GM23338 (cell line): ENCODE measurements around the gene BRD7. TPM values are rescaled to one million over a fixed set of nuclear protein-coding genes. Genes with fewer than 3 reads are reported as not detected.

Experiments
- ATAC-seq: fragments of 200-7000 bp; cut with Tn5 transposase; 3 replicates; pipeline ENCODE4 v1.9.1; 2020
- DNase-seq: peaks from one replicate; pipeline ENCODE4 v3.0.0-alpha.2; 2015; ENCODE audit warnings: low spot score
- H2AFZ ChIP-seq: fragments of 200-600 bp; sonication (generic); 2 replicates; pipeline ENCODE4 v1.8.0; 2016; ENCODE audit warnings: antibody characterized with exemption, mild to moderate bottlenecking, moderate library complexity
- H3F3A ChIP-seq: fragments of 200-600 bp; sonication (generic); replicated peaks from 2 replicates; pipeline ENCODE4 v1.8.0; 2017; ENCODE audit warnings: antibody characterized with exemption, mixed run types, low read depth
- H3K27ac ChIP-seq: fragments of 200-600 bp; sonication (generic); 2 replicates; pipeline ENCODE4 v1.6.1; 2016; ENCODE audit warnings: low read depth
- H3K27me3 ChIP-seq: fragments of 200-600 bp; sonication (generic); 2 replicates; pipeline ENCODE4 v1.8.0; 2016; ENCODE audit warnings: mild to moderate bottlenecking, mixed run types, moderate library complexity; ENCODE audit not compliant: insufficient read depth
- H3K36me3 ChIP-seq: fragments of 200-600 bp; sonication (generic); 2 replicates; pipeline ENCODE4 v1.8.0; 2016; ENCODE audit warnings: mild to moderate bottlenecking; ENCODE audit not compliant: insufficient read depth
- H3K4me1 ChIP-seq: fragments of 200-600 bp; sonication (generic); 2 replicates; pipeline ENCODE4 v1.8.0; 2016; ENCODE audit warnings: mild to moderate bottlenecking, moderate library complexity; ENCODE audit not compliant: insufficient read depth
- H3K4me2 ChIP-seq: fragments of 200-600 bp; sonication (generic); 2 replicates; pipeline ENCODE4 v1.7.1; 2017; ENCODE audit warnings: mixed run types
- H3K4me3 ChIP-seq: fragments of 200-600 bp; sonication (generic); 2 replicates; pipeline ENCODE4 v1.6.1; 2016; ENCODE audit warnings: mixed run types
- H3K79me2 ChIP-seq: fragments of 200-600 bp; sonication (generic); replicated peaks from 2 replicates; pipeline ENCODE4 v1.8.0; 2017; ENCODE audit warnings: mild to moderate bottlenecking; ENCODE audit not compliant: insufficient read depth
- H3K9me2 ChIP-seq: fragments of 200-600 bp; sonication (generic); 2 replicates; pipeline ENCODE4 v1.8.0; 2017; ENCODE audit not compliant: insufficient read depth
- H4K20me1 ChIP-seq: fragments of 200-600 bp; sonication (generic); replicated peaks from 2 replicates; pipeline ENCODE4 v1.8.0; 2017; ENCODE audit warnings: mild to moderate bottlenecking; ENCODE audit not compliant: insufficient read depth
- H3K27ac Mint-ChIP-seq: 2 replicates; pipeline ENCODE4 v1.8.0; 2020; ENCODE audit warnings: inconsistent platforms, mild to moderate bottlenecking, moderate library complexity, mixed read lengths
- H3K27me3 Mint-ChIP-seq: 3 replicates; pipeline ENCODE4 v1.8.0; 2022; ENCODE audit warnings: low read depth, mild to moderate bottlenecking, moderate library complexity, mixed read lengths, inconsistent platforms; ENCODE audit not compliant: insufficient read depth, poor library complexity
- H3K36me3 Mint-ChIP-seq: 3 replicates; pipeline ENCODE4 v1.8.0; 2021; ENCODE audit warnings: low read depth, mild to moderate bottlenecking, inconsistent platforms, moderate library complexity, mixed read lengths
- H3K4me1 Mint-ChIP-seq: 3 replicates; pipeline ENCODE4 v1.8.0; 2020; ENCODE audit warnings: mild to moderate bottlenecking, inconsistent platforms, mixed read lengths
- H3K4me3 Mint-ChIP-seq: 3 replicates; pipeline ENCODE4 v1.8.0; 2021; ENCODE audit warnings: moderate library complexity, mild to moderate bottlenecking, inconsistent platforms, mixed read lengths
- H3K9me3 Mint-ChIP-seq: 3 replicates; pipeline ENCODE4 v1.8.0; 2020; ENCODE audit warnings: moderate library complexity, mild to moderate bottlenecking, inconsistent platforms, mixed read lengths
- CREB1 ChIP-seq: fragments of 250-450 bp; sonication (Bioruptor Pico); IDR thresholded peaks from 2 replicates; pipeline ENCODE4 v1.5.0; 2020; ENCODE audit warnings: low read depth, mild to moderate bottlenecking, moderate library complexity
- ETS1 ChIP-seq: IDR thresholded peaks from 2 replicates; pipeline ENCODE4 v1.6.1; 2016; ENCODE audit warnings: antibody characterized with exemption
- EZH2 ChIP-seq: fragments of 200-600 bp; sonication (generic); IDR thresholded peaks from one replicate; pipeline ENCODE4 v1.8.0; 2017; ENCODE audit warnings: antibody characterized with exemption, mild to moderate bottlenecking, low read depth; ENCODE audit not compliant: unreplicated experiment
- EZH2phosphoT487 ChIP-seq: fragments of 200-600 bp; sonication (generic); IDR thresholded peaks from one replicate; pipeline ENCODE4 v1.8.1; 2018; ENCODE audit warnings: antibody characterized with exemption; ENCODE audit not compliant: unreplicated experiment
- JUNB ChIP-seq: IDR thresholded peaks from one replicate; pipeline ENCODE4 v1.6.1; 2016; ENCODE audit warnings: antibody characterized with exemption; ENCODE audit not compliant: unreplicated experiment
- NANOG ChIP-seq: IDR thresholded peaks from 2 replicates; pipeline ENCODE4 v1.6.1; 2016; ENCODE audit warnings: antibody characterized with exemption, borderline replicate concordance
- POLR2AphosphoS5 ChIP-seq: IDR thresholded peaks from 2 replicates; pipeline ENCODE4 v1.6.1; 2016; ENCODE audit warnings: antibody characterized with exemption, low read depth
- REST ChIP-seq: IDR thresholded peaks from one replicate; pipeline ENCODE4 v1.6.1; 2018; ENCODE audit warnings: antibody characterized with exemption; ENCODE audit not compliant: unreplicated experiment
- STAT1 ChIP-seq: IDR thresholded peaks from one replicate; pipeline ENCODE4 v1.6.1; 2016; ENCODE audit warnings: antibody characterized with exemption; ENCODE audit not compliant: unreplicated experiment
- ZNF114 ChIP-seq: fragments of 250-450 bp; sonication (Bioruptor Pico); IDR thresholded peaks from 2 replicates; pipeline ENCODE4 v1.5.0; 2020; ENCODE audit warnings: mild to moderate bottlenecking, moderate library complexity
- ZNF331 ChIP-seq: fragments of 250-450 bp; sonication (Bioruptor Pico); IDR thresholded peaks from 2 replicates; pipeline ENCODE4 v1.5.0; 2020; ENCODE audit warnings: low read depth, mild to moderate bottlenecking, moderate library complexity
- ZNF462 ChIP-seq: fragments of 250-450 bp; sonication (Bioruptor Pico); IDR thresholded peaks from 2 replicates; pipeline ENCODE4 v1.5.0; 2020; ENCODE audit warnings: mild to moderate bottlenecking, moderate library complexity
- polyA plus RNA-seq: library from polyadenylated mRNA; unstranded; fragments of >200 nt; fragmentation: Nextera tagmentation; extraction: Ambion mirVana; gene quantifications from 2 replicates; pipeline ENCODE4 v1.2.1, GENCODE V29; 2016
- total RNA-seq: library from RNA; depleted of rRNA; stranded (reverse); fragments of >200 nt; shearing (Covaris generic); gene quantifications from 2 replicates; pipeline ENCODE4 v1.2.3, GENCODE V29; 2014
- TF ChIP-seq, protein P1 (sequence below), 2 experiments: fragments of 200-600 bp in 1 of 2; sonication (generic) in 1 of 2; conservative IDR thresholded peaks; 2 replicates each; pipeline versions ENCODE4 v1.5.1 to v1.6.1; 2016 to 2017; ENCODE audit warnings: antibody characterized with exemption in 2 of 2, low read depth in 2 of 2, mild to moderate bottlenecking in 2 of 2, moderate library complexity in 1 of 2

BRD7 gene
- total and polyA plus RNA-seq, 2 experiments from 2014 or later = 93.0 to 149 TPM

DNA sequence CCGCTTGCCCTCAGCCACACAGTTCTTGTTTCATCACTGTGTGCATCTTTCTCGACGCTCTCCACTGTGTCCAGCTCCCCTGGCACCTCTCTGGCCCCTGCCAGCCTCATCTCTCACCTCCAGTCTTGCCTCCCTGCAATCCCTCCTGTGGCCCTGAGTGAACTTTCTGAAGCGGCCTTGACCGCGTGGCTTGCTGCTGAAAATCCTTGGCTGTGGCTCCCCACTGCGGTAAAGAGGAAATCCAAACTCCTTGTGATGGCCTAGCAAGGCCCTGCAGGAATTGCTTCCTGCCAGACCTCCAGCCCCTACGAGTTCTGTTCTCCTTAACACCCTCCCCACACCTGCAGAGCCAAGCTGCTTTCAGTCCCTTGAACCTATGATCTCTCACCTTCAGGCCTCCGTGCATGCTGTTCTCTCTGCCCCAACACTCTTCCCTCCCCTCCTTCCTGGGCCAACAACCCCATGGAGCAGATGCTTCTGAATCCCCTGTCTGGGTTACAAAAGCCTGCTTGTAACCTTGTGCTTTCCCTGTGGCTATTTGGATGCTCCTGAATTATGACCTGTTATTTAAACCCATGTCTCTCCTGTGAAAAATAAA lies 33.6 kb upstream of the BRD7 start:
- Histone ChIP-seq H3K27ac (no peak overlapping the region), H3F3A (no peaks in the 10 kb centered on the region), H4K20me1 (no peaks in the 10 kb centered on the region), H3K4me2 (no peak overlapping the region), H3K9me2 (no peaks in the 10 kb centered on the region), H3K36me3 (no peaks in the 10 kb centered on the region), H2AFZ (no peak overlapping the region), H3K4me3 (no peak overlapping the region), H3K4me1 (no peaks in the 10 kb centered on the region), H3K79me2 (no peaks in the 10 kb centered on the region), H3K27me3 (no peaks in the 10 kb centered on the region)
- Mint-ChIP-seq H3K36me3 (no peaks in the 10 kb centered on the region), H3K4me1 (no peaks in the 10 kb centered on the region; the same call in 2 of the 3 replicates), H3K27me3 (peaks cover 3% of the 10 kb centered on the region), H3K27ac (no peak overlapping the region), H3K9me3 (no peaks in the 10 kb centered on the region), H3K4me3 (no peak overlapping the region)
- no peak for ATAC-seq
- no peak for TF ChIP-seq ETS1
- TF ChIP-seq EZH2 = no peak
- no peak for TF ChIP-seq NANOG
- TF ChIP-seq, protein P1, sequence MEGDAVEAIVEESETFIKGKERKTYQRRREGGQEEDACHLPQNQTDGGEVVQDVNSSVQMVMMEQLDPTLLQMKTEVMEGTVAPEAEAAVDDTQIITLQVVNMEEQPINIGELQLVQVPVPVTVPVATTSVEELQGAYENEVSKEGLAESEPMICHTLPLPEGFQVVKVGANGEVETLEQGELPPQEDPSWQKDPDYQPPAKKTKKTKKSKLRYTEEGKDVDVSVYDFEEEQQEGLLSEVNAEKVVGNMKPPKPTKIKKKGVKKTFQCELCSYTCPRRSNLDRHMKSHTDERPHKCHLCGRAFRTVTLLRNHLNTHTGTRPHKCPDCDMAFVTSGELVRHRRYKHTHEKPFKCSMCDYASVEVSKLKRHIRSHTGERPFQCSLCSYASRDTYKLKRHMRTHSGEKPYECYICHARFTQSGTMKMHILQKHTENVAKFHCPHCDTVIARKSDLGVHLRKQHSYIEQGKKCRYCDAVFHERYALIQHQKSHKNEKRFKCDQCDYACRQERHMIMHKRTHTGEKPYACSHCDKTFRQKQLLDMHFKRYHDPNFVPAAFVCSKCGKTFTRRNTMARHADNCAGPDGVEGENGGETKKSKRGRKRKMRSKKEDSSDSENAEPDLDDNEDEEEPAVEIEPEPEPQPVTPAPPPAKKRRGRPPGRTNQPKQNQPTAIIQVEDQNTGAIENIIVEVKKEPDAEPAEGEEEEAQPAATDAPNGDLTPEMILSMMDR (conservative IDR thresholded peaks at IDR 0.05; ENCODE audit: low read depth in 2 of 2) = no peak
- TF ChIP-seq POLR2AphosphoS5 = no peak
- no peak for TF ChIP-seq ZNF114 (CRISPR knock-in tag)
- no peak for TF ChIP-seq STAT1
- TF ChIP-seq REST = no peak
- TF ChIP-seq JUNB = no peak
- TF ChIP-seq ZNF462 (CRISPR knock-in tag) = no peak
- TF ChIP-seq ZNF331 (CRISPR knock-in tag) = no peak
- TF ChIP-seq EZH2phosphoT487 = no peak
- no peak for TF ChIP-seq CREB1 (CRISPR knock-in tag)
- DNase-seq = no peak
